ENCODE results near the gene SLC43A3. TPM values are rescaled to one million over a fixed set of nuclear protein-coding genes. Genes with fewer than 3 reads are reported as not detected.

SLC43A3 gene
- total RNA-seq, 1 experiment from 2014 or later = 21.4 TPM

- H3K4me1 Mint-ChIP-seq = peaks cover 9% of the 10 kb centered on the region in 2 experiments
- no peaks in the 10 kb centered on the region for H3K9me3 ChIP-seq (ENCODE audit: control insufficient read depth, low read depth, low read length)
- H2AFZ ChIP-seq (ENCODE audit: low read length) = no peak overlapping the region
- H3K27me3 ChIP-seq (ENCODE audit: insufficient read depth, low read length) = no peaks in the 10 kb centered on the region
- no peaks in the 10 kb centered on the region for H4K20me1 ChIP-seq (ENCODE audit: control insufficient read depth, insufficient read depth, insufficient read length)
- H3K56ac ChIP-seq (ENCODE audit: insufficient read length, low read depth, low read length) = no peak overlapping the region
- H2BK20ac ChIP-seq (ENCODE audit: low read depth, low read length, poor library complexity, severe bottlenecking) = no peak overlapping the region
- H4K5ac ChIP-seq (ENCODE audit: insufficient read length, low read depth, low read length) = no peak overlapping the region
- H2BK12ac ChIP-seq (ENCODE audit: insufficient read length, low read depth, low read length) = no peak overlapping the region
- no peak overlapping the region for H3K23ac ChIP-seq (ENCODE audit: insufficient read length, low read depth, low read length)
- H3K36me3 Mint-ChIP-seq (ENCODE audit: insufficient read depth in 1 of 3, low read depth in 3 of 3) = no peaks in the 10 kb centered on the region
- no peak overlapping the region for H2BK15ac ChIP-seq (ENCODE audit: low read depth, low read length)
- no peak overlapping the region for H3K27ac Mint-ChIP-seq
- H3K79me1 ChIP-seq (ENCODE audit: insufficient read depth, low read depth, low read length, poor library complexity, severe bottlenecking) = no peaks in the 10 kb centered on the region
- H3K9ac ChIP-seq (ENCODE audit: extremely low read depth, insufficient read length, low read length) = no peak overlapping the region
- TF ChIP-seq CTCF (conservative IDR thresholded peaks at IDR 0.05) = no peak
- H3K23me2 ChIP-seq (ENCODE audit: insufficient read length, low read depth, low read length, poor library complexity, severe bottlenecking) = no peaks in the 10 kb centered on the region
- H3K27me3 Mint-ChIP-seq (ENCODE audit: low read depth) = peaks cover 14% of the 10 kb centered on the region
- no peak overlapping the region for H3K27ac ChIP-seq (ENCODE audit: insufficient read length, low read depth, low read length)
- H3T11ph ChIP-seq (ENCODE audit: low read length) = no peak overlapping the region
- H4K91ac ChIP-seq (ENCODE audit: insufficient read length, low read depth, low read length) = no peak overlapping the region
- H2BK5ac ChIP-seq (ENCODE audit: insufficient read length, low read length) = no peak overlapping the region
- H3K18ac ChIP-seq (ENCODE audit: insufficient read length, low read depth, low read length) = no peak overlapping the region
- no peak overlapping the region for H2BK120ac ChIP-seq (ENCODE audit: low read depth, low read length, poor library complexity, severe bottlenecking)
- no peak overlapping the region for H4K8ac ChIP-seq (replicated peaks; ENCODE audit: insufficient read length, low read depth, low read length)
- H3K14ac ChIP-seq (ENCODE audit: insufficient read depth, low read length) = no peak overlapping the region
- H2AK5ac ChIP-seq (ENCODE audit: insufficient read length, low read length) = no peak overlapping the region
- no peak overlapping the region for H3K4me3 Mint-ChIP-seq
- no peaks in the 10 kb centered on the region for H3K9me3 Mint-ChIP-seq
- no peak for DNase-seq
- no peaks in the 10 kb centered on the region for H3K4me1 ChIP-seq (ENCODE audit: insufficient read depth, low read length)
- no peak overlapping the region for H3K4me2 ChIP-seq (ENCODE audit: insufficient read depth, insufficient read length, low read length)
- H3K4ac ChIP-seq (ENCODE audit: low read depth, low read length) = no peak overlapping the region
- H3K79me2 ChIP-seq (ENCODE audit: insufficient read depth, low read length) = no peaks in the 10 kb centered on the region
Observed at GRCh38 chr11:57370941-57371340, 56.0 kb downstream of the SLC43A3 start.

Measured in H9 (cell line).